Measurements from ENCODE around the gene PIK3AP1. TPM values are rescaled to one million over a fixed set of nuclear protein-coding genes. Genes with fewer than 3 reads are reported as not detected.
"Not testable (repeated sequence)": the region's sequence is repeated elsewhere in the genome, so short reads cannot be mapped to it uniquely, and the experiment has no call there.

The PIK3AP1 gene
- total and polyA plus RNA-seq, 2 of the 8 experiments (the other 6 are each of a cell fraction or from before 2014, with no cell fraction given): 1.9 to 4.5 TPM

DNA sequence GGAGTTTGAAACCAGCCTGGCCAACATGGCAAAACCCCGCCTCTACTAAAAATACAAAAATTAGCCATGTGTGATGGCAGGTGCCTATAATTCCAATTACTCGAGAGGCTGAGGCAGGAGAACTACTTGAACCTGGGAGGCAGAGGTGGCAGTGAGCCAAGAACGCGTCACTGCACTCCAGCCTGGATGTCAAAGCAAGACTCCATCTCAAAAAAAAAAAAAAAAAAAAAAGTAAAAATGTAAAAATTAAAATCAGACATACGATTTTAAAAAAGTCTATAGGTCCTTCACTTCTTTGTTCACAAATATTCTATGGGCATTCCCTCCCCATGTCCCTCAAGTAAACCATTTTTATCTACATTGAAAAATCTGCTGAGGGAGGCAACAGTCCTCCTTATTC, 171.7 kb downstream of the PIK3AP1 start (continued):
- no peak for TF ChIP-seq YY1 (IDR thresholded peaks at IDR 0.05; ENCODE audit: low read depth, low read length)

DNA sequence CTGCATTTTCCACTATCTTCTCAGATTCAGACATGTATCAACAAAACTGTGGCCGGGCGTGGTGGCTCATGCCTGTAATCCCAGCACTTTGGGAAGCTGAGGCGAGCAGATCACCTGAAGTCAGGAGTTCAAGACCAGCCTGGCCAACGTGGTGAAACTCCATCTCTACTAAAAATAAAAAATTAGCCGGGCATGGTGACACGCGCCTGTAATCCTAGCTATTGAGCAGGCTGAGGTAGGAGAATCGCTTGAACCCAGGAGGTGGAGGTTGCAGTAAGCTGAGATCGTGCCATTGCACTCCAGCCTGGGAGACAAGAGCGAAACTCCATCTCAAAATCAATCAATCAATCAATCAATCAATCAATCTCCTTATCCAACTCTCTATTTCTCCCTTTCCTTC, 174.8 kb downstream of the PIK3AP1 start:
- H2AK5ac ChIP-seq (ENCODE audit: low read depth, low read length); H3K27me3 ChIP-seq (replicated peaks in 1 of 4; ENCODE audit: control insufficient read depth in 3 of 4, extremely low read depth in 1 of 4, insufficient read depth in 3 of 4, low read length in 3 of 4); H2BK20ac ChIP-seq (ENCODE audit: low read length); H4K91ac ChIP-seq (replicated peaks; ENCODE audit: insufficient read length, low read length); H3K4me2 ChIP-seq (ENCODE audit: insufficient read depth in 1 of 2, low read depth in 2 of 2, low read length in 2 of 2); H3K79me1 ChIP-seq (ENCODE audit: low read depth, low read length); H3K27ac ChIP-seq (ENCODE audit: low read depth, low read length); H2BK15ac ChIP-seq (ENCODE audit: low read length); H3K14ac ChIP-seq (ENCODE audit: insufficient read length); H3K79me2 ChIP-seq (ENCODE audit: control insufficient read depth in 1 of 2, insufficient read depth in 2 of 2, low read length in 2 of 2); H3K4me1 ChIP-seq (replicated peaks in 1 of 4; ENCODE audit: control insufficient read depth in 3 of 4, insufficient read depth in 4 of 4, low read length in 3 of 4); H2BK120ac ChIP-seq (replicated peaks; ENCODE audit: low read depth, low read length); H3K4me3 ChIP-seq (ENCODE audit: extremely low read depth in 1 of 4, insufficient read depth in 2 of 4, low read depth in 3 of 4, low read length in 4 of 4); H4K20me1 ChIP-seq (replicated peaks in 1 of 2; ENCODE audit: control insufficient read depth in 1 of 2, insufficient read depth in 2 of 2, low read length in 2 of 2); H3K23ac ChIP-seq (ENCODE audit: insufficient read length); H4K8ac ChIP-seq (ENCODE audit: extremely low read depth, insufficient read depth, low read length); DNase-seq (ENCODE audit: low read depth in 1 of 2, low spot score in 2 of 2); H2BK5ac ChIP-seq (ENCODE audit: low read depth, low read length); H3K4ac ChIP-seq (replicated peaks; ENCODE audit: insufficient read length, low read depth, low read length); H3K9ac ChIP-seq (replicated peaks in 1 of 4; ENCODE audit: extremely low read depth in 1 of 4, low read depth in 3 of 4, low read length in 3 of 4); H3K9me3 ChIP-seq (ENCODE audit: insufficient read depth in 2 of 2, low read depth in 1 of 2, low read length in 1 of 2); H2AFZ ChIP-seq (ENCODE audit: low read length); FAIRE-seq; H4K5ac ChIP-seq (ENCODE audit: insufficient read length, low read depth, low read length); H3K56ac ChIP-seq (replicated peaks; ENCODE audit: insufficient read length, low read depth, low read length); H3K18ac ChIP-seq (ENCODE audit: extremely low read depth, low read length); H2BK12ac ChIP-seq (ENCODE audit: low read depth, low read length); H3K23me2 ChIP-seq (ENCODE audit: low read depth, low read length): not testable (repeated sequence)
- POLR2A ChIA-PET (ENCODE audit: partially characterized antibody): interaction anchor here (1.2 kb wide), 1 partner anchor 30 kb away, joined by 3 read pairs; no protein-coding TSS in a partner anchor
- WGBS, 2 experiments (ENCODE audit: extremely low coverage in 1 of 2, insufficient coverage in 1 of 2, insufficient read length in 1 of 2, insufficient replicate concordance in 2 of 2, low coverage in 1 of 2, low lambda C conversion rate in 2 of 2, missing lambda C conversion rate in 1 of 2): 91% methylated on average over 10 of the region's 10 CpGs; no CpG with 5 or more reads in 1 of the 2 experiments
- CTCF ChIA-PET (ENCODE audit: partially characterized antibody): interaction anchor here (0.7 to 2.6 kb wide), 6 partner anchors 11 to 480 kb away, joined by 3 to 10 read pairs (median 6); no protein-coding TSS in a partner anchor
- peaks cover 2 to 33% (median 17%) of the 10 kb centered on the region in 4 experiments; a peak in 6 of 8 replicates for H3K36me3 ChIP-seq (ENCODE audit: control insufficient read depth in 2 of 4, insufficient read depth in 4 of 4, low read length in 3 of 4)

Small RNA genes lying within 50 kb of the gene (small RNA-seq; reads per million reads assigned to genes)
- gene RNA5SP324 (ENCODE audit: insufficient read depth) (not detected), gene RNU6-1274P (ENCODE audit: insufficient read depth) (not detected)

Other genes with a start within 250 kb of the PIK3AP1 start
- 3.0 and 3.2 TPM in 2 replicates for gene TLL2, start 206.6 kb downstream of the PIK3AP1 start, total RNA-seq (2021; fragmentation: NEBNext Ultra II Directional; extraction: Animal tissue kit (Norgen Biotek cat#: 25700))
- gene TLL2, start 206.6 kb downstream of the PIK3AP1 start, polyA plus RNA-seq (2011; rRNA removed): 2.4 and 2.9 TPM in 2 replicates
- 127 TPM in 2 replicates for gene TM9SF3, start 133.5 kb downstream of the PIK3AP1 start, total RNA-seq (2021; fragmentation: NEBNext Ultra II Directional; extraction: Animal tissue kit (Norgen Biotek cat#: 25700))
- 60.8 and 123 TPM in 2 replicates for gene TM9SF3, start 133.5 kb downstream of the PIK3AP1 start, polyA plus RNA-seq (2011; rRNA removed)
- gene LCOR, start 111.8 kb upstream of the PIK3AP1 start, total RNA-seq (2021; fragmentation: NEBNext Ultra II Directional; extraction: Animal tissue kit (Norgen Biotek cat#: 25700)): 21.9 and 25.5 TPM in 2 replicates
- gene LCOR, start 111.8 kb upstream of the PIK3AP1 start, polyA plus RNA-seq (2011; rRNA removed): 3.0 and 4.7 TPM in 2 replicates

All from H1 (cell line).